Pons (tissue), 1 donor: Measurements from ENCODE around the gene RPL18A.

Experiments
- DNase-seq: peaks from one replicate; pipeline ENCODE4 v3.0.0-alpha.2; 2016; ENCODE audit warnings: low spot score

The RPL18A gene

GRCh38 chr19:17910791-17911360 is 51.2 kb downstream of the RPL18A start:
- no peak for DNase-seq
